ENCODE measurements around the gene QRICH1.
A peak's percentile ranks its signal among the peaks of the same experiment; 100 is the strongest.

QRICH1 gene

DNA sequence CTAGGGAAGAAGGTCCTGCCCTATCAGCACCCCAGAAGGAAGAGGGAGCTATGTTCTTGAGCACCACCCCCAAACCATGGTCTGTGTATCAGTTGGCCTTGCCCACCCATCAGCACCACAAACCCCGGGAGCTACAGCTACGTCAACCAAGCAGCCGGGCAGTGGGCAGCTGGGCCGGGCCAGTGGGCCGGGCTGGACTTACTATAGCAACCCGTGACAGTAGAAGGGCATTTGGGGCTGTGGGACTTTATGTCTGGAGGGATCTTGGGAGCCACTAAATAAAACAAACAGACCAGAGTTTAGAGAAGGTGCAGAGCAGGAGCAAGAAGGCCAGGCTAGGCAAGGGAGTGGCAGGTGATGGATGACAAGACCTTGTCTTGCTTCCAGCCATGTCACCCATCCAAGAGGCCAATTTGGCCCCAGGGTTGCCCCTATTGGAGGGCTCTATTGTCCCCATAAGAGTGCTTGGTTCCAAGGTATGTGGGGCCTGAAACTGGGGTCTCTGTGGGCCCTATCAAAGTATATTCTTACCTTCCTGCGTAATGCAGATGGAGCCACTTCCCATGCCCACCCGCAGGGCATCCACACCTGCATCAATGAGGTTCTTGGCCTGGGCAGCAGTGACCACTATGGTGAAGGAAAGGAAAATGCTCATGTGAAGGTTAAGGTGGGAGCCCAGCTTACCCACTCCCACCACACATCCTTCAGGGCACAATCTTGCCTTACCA lies 67.9 kb downstream of the QRICH1 start:
- peak overlapping the region; percentile 71 for H3K27ac ChIP-seq
- H4K20me1 ChIP-seq = peaks cover 55% of the 10 kb centered on the region
- no peaks in the 10 kb centered on the region for H3K9me3 ChIP-seq
- H3K9ac ChIP-seq = peak overlapping the region; percentile 56
- no peaks in the 10 kb centered on the region for H3K27me3 ChIP-seq
- peak overlapping the region; percentile 97 for H3K4me2 ChIP-seq
- peak overlapping the region; percentile 47 for H3K4me3 ChIP-seq
- no peak for TF ChIP-seq Cebpa-rat (IDR thresholded peaks at IDR 0.05)
- peaks cover 61% of the 10 kb centered on the region for H3K4me1 ChIP-seq
- H3K36me3 ChIP-seq = peaks cover 64% of the 10 kb centered on the region

- Histone ChIP-seq H3K27ac (peak overlapping the region; percentile 71), H4K20me1 (peaks cover 55% of the 10 kb centered on the region), H3K27me3 (no peaks in the 10 kb centered on the region), H3K36me3 (peaks cover 56% of the 10 kb centered on the region), H3K4me1 (peaks cover 61% of the 10 kb centered on the region), H3K4me3 (peak overlapping the region; percentile 47), H3K9me3 (no peaks in the 10 kb centered on the region), H3K4me2 (peak overlapping the region; percentile 97), H3K9ac (peak overlapping the region; percentile 56)
- no peak for TF ChIP-seq Cebpa-rat (IDR thresholded peaks at IDR 0.05)
Measured at GRCh38 chr3:49025005-49025792, 68.7 kb downstream of the QRICH1 start.

GRCh38 chr3:49024449-49024848 lies 69.4 kb downstream of the QRICH1 start:
- Histone ChIP-seq H3K36me3 (peaks cover 53% of the 10 kb centered on the region), H3K4me2 (peak overlapping the region; percentile 97), H3K4me3 (peak overlapping the region; percentile 47; the same call in 1 of the 2 replicates), H3K9ac (peak overlapping the region; percentile 56; the same call in 1 of the 2 replicates), H3K4me1 (peaks cover 63% of the 10 kb centered on the region), H4K20me1 (peaks cover 55% of the 10 kb centered on the region), H3K27ac (peak overlapping the region; percentile 71), H3K27me3 (no peaks in the 10 kb centered on the region), H3K9me3 (no peaks in the 10 kb centered on the region)
- TF ChIP-seq Cebpa-rat (IDR thresholded peaks at IDR 0.05) = no peak

DNA sequence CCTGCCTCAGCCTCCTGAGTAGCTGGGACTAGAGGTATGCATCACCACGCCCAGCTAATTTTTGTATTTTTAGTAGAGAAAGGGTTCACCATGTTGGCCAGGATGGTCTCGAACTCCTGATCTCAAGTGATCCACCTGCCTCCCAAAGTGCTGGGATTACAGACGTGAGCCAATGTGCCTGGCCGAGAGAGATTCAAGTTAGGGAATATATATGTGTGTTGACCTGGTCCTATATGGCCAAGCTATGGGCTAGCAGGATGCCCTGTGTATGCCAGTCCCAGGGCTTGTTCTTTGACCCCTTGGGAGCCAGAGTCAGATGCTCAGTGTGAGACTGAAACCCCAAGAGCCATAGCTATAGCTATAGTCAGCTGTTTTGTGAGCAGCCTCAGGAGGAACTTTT lies 70.1 kb downstream of the QRICH1 start:
- H3K27me3 ChIP-seq = no peaks in the 10 kb centered on the region
- TF ChIP-seq Cebpa-rat (IDR thresholded peaks at IDR 0.05) = no peak
- no peaks in the 10 kb centered on the region for H3K9me3 ChIP-seq
- H3K9ac ChIP-seq = peak overlapping the region; percentile 100; the same call in 1 of the 2 replicates
- H3K4me2 ChIP-seq = peak overlapping the region; percentile 97
- H3K4me1 ChIP-seq = peaks cover 70% of the 10 kb centered on the region
- H3K4me3 ChIP-seq = peak overlapping the region; percentile 96
- H3K27ac ChIP-seq = peak overlapping the region; percentile 71
- H3K36me3 ChIP-seq = peaks cover 53% of the 10 kb centered on the region
- peaks cover 55% of the 10 kb centered on the region for H4K20me1 ChIP-seq

- TF ChIP-seq Cebpa-rat (IDR thresholded peaks at IDR 0.05) = no peak
- peaks cover 51% of the 10 kb centered on the region for H3K36me3 ChIP-seq
- H3K4me3 ChIP-seq = peak overlapping the region; percentile 96
- H3K9ac ChIP-seq = peak overlapping the region; percentile 100
- H3K4me1 ChIP-seq = peaks cover 61% of the 10 kb centered on the region
- H3K4me2 ChIP-seq = peak overlapping the region; percentile 97
- peaks cover 55% of the 10 kb centered on the region for H4K20me1 ChIP-seq
- no peaks in the 10 kb centered on the region for H3K9me3 ChIP-seq
- peak overlapping the region; percentile 100 for H3K27ac ChIP-seq
- H3K27me3 ChIP-seq = no peaks in the 10 kb centered on the region
Measured at GRCh38 chr3:49022688-49023171, 71.1 kb downstream of the QRICH1 start.

DNA sequence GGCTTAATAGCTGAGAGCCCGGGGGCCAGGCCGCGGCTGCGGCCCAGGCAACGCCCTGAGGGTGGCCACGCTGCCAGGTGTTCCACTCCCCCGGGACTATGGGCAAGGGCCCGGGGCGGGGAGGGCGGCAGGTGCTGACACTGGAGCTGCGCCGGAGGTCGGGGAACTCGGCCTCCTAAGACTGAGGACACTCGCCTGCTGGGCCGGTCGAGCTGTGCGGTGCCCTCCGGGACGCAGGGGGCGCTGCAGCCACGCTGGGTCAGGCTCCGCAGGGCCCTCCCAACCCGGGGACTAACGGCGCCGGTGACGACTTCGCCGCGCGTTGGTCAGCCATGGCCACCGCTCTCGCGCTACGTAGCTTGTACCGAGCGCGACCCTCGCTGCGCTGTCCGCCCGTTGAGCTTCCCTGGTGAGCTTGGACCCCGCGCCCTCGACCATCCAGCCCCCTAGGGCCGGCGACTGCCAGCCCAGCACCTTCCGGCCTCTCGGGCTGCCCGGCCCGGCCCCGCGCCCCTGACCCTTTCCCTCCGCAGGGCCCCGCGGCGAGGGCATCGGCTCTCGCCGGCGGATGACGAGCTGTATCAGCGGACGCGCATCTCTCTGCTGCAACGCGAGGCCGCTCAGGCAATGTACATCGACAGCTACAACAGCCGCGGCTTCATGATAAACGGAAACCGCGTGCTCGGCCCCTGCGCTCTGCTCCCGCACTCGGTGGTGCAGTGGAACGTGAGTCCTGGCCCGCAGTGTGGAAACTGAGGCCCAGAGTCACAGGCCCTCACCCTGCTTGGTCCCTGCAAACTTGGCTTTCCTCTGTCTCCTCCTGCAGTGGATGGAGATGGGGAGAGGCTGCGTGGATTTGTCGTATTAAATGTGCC lies 71.8 kb downstream of the QRICH1 start, which contains the start of gene NDUFAF3:
Gene NDUFAF3, plus strand, starts transcription at position 309 of the 875 bp plus-strand sequence. Its CDS starts 24 bp downstream, at position 333.
- peaks cover 55% of the 10 kb centered on the region for H4K20me1 ChIP-seq
- H3K4me1 ChIP-seq = peaks cover 61% of the 10 kb centered on the region
- no peaks in the 10 kb centered on the region for H3K27me3 ChIP-seq
- peak within 1 kb of the TSS; percentile 97 for H3K4me2 ChIP-seq
- H3K9me3 ChIP-seq = no peaks in the 10 kb centered on the region
- peaks cover 44% of the 10 kb centered on the region for H3K36me3 ChIP-seq
- H3K27ac ChIP-seq = peak within 1 kb of the TSS; percentile 100
- TF ChIP-seq Cebpa-rat (IDR thresholded peaks at IDR 0.05) = no peak
- H3K9ac ChIP-seq = peak within 1 kb of the TSS; percentile 100
- H3K4me3 ChIP-seq = peak within 1 kb of the TSS; percentile 96

GRCh38 chr3:49021213-49021812 lies 72.6 kb downstream of the QRICH1 start:
- Histone ChIP-seq H3K4me3 (peak overlapping the region; percentile 96), H3K27me3 (no peaks in the 10 kb centered on the region), H3K27ac (peak overlapping the region; percentile 100), H3K9me3 (no peaks in the 10 kb centered on the region), H4K20me1 (peaks cover 55% of the 10 kb centered on the region), H3K36me3 (peaks cover 43% of the 10 kb centered on the region), H3K4me2 (peak overlapping the region; percentile 97), H3K9ac (peak overlapping the region; percentile 100), H3K4me1 (peaks cover 61% of the 10 kb centered on the region)
- TF ChIP-seq Cebpa-rat (IDR thresholded peaks at IDR 0.05) = no peak

GRCh38 chr3:49020330-49021212 lies 73.3 kb downstream of the QRICH1 start:
- Histone ChIP-seq H3K27me3 (no peaks in the 10 kb centered on the region), H3K9ac (peak overlapping the region; percentile 100), H3K9me3 (no peaks in the 10 kb centered on the region), H3K4me2 (peak overlapping the region; percentile 97), H3K27ac (peak overlapping the region; percentile 100), H4K20me1 (peaks cover 55% of the 10 kb centered on the region), H3K4me1 (peaks cover 60% of the 10 kb centered on the region), H3K4me3 (peak overlapping the region; percentile 96), H3K36me3 (peaks cover 43% of the 10 kb centered on the region)
- TF ChIP-seq Cebpa-rat (IDR thresholded peaks at IDR 0.05) = no peak; the same call in 1 of the 2 replicates
